HepG2 (cell line): Measurements from ENCODE around the gene HIVEP2. TPM values are rescaled to one million over a fixed set of nuclear protein-coding genes. Genes with fewer than 3 reads are reported as not detected.
A peak's percentile ranks its signal among the peaks of the same experiment; 100 is the strongest.

Experiments used
- ARHGAP35 ChIP-seq: sonication (generic); formaldehyde crosslinking; IDR thresholded peaks from 2 replicates; pipeline ENCODE4 v1.9.0; 2022; ENCODE audit warnings: mild to moderate bottlenecking, inconsistent platforms, moderate library complexity, missing genetic modification reagents, borderline replicate concordance
- CHD4 ChIP-seq: fragments of 200-600 bp; sonication (generic); IDR thresholded peaks from 2 replicates; pipeline ENCODE4 v1.7.0; 2017; ENCODE audit warnings: mild to moderate bottlenecking, low read length, borderline replicate concordance
- GABPA ChIP-seq, 2 experiments: IDR thresholded peaks; 2 replicates each; pipeline ENCODE4 v1.6.1; 2011 to 2016; ENCODE audit warnings: low read depth in 2 of 2, low read length in 1 of 2, missing biosample characterization in 1 of 2, missing genetic modification characterization in 1 of 2
- GLI4 ChIP-seq: sonication (generic); formaldehyde crosslinking; IDR thresholded peaks from 2 replicates; pipeline ENCODE4 v1.5.1; 2020; ENCODE audit warnings: missing genetic modification reagents, mild to moderate bottlenecking, moderate library complexity, borderline replicate concordance
- HNRNPLL ChIP-seq: fragments of 200-400 bp; formaldehyde crosslinking; IDR thresholded peaks from 2 replicates; pipeline ENCODE4 v1.6.1; 2017; ENCODE audit warnings: mild to moderate bottlenecking, low read depth, low read length; ENCODE audit not compliant: poor library complexity, severe bottlenecking
- MAF1 ChIP-seq: sonication (generic); formaldehyde crosslinking; IDR thresholded peaks from 2 replicates; pipeline ENCODE4 v1.5.0; 2020; ENCODE audit warnings: missing genetic modification reagents, borderline replicate concordance
- NCOR1 ChIP-seq: fragments of 200-600 bp; sonication (generic); IDR thresholded peaks from 2 replicates; pipeline ENCODE4 v1.7.0; 2017; ENCODE audit warnings: antibody characterized with exemption, low read length, borderline replicate concordance
- NR2F6 ChIP-seq, 2 experiments: IDR thresholded peaks; 2 replicates each; pipeline ENCODE4 v1.6.1; 2016; ENCODE audit warnings: antibody characterized with exemption in 1 of 2, mild to moderate bottlenecking in 1 of 2
- PHF8 ChIP-seq: sonication (generic); formaldehyde crosslinking; IDR thresholded peaks from 2 replicates; pipeline ENCODE4 v1.5.0; 2020; ENCODE audit warnings: missing genetic modification reagents
- STAT5B ChIP-seq: sonication (generic); formaldehyde crosslinking; IDR thresholded peaks from 2 replicates; pipeline ENCODE4 v1.4.0; 2020; ENCODE audit warnings: missing genetic modification reagents
- ZEB1 ChIP-seq: IDR thresholded peaks from 2 replicates; pipeline ENCODE4 v1.6.1; 2012; ENCODE audit warnings: mild to moderate bottlenecking, low read depth, inconsistent platforms; ENCODE audit not compliant: insufficient replicate concordance
- ZNF274 ChIP-seq: sonication (generic); formaldehyde crosslinking; IDR thresholded peaks from 2 replicates; pipeline ENCODE4 v1.5.1; 2020; ENCODE audit warnings: mild to moderate bottlenecking, missing genetic modification reagents
- polyA plus RNA-seq, 8 experiments: library from polyadenylated mRNA; depleted of rRNA in 3 of 8; stranded (reverse) in 7 of 8; unstranded in 1 of 8; fragments of >200 nt; fragmentation: Illumina TruSeq in 4 of 8; extraction: Trizol in 4 of 8; gene quantifications; 2 replicates each; pipeline versions ENCODE4 v1.2.1 to v1.2.3, GENCODE V29; 2011 to 2016; ENCODE audit warnings: low read depth in 4 of 8, missing spikeins in 1 of 8, mixed read lengths in 1 of 8; ENCODE audit not compliant: insufficient read depth in 1 of 8
- total RNA-seq, 5 experiments: library from RNA; depleted of rRNA; stranded (reverse); fragments of >200 nt; fragmentation: Illumina TruSeq; extraction: Trizol; gene quantifications; 2 replicates each; pipeline ENCODE4 v1.2.3, GENCODE V29; 2016; ENCODE audit warnings: low read depth in 1 of 5
- TF ChIP-seq, protein P1 (sequence below): fragments of 450-650 bp; IDR thresholded peaks from 2 replicates; pipeline ENCODE4 v1.6.1; 2017; ENCODE audit warnings: mild to moderate bottlenecking
- TF ChIP-seq, protein P2 (sequence below): sonication (generic); formaldehyde crosslinking; IDR thresholded peaks from 2 replicates; pipeline ENCODE4 v1.8.1; 2022; ENCODE audit warnings: low read depth, mild to moderate bottlenecking, missing genetic modification reagents
- TF ChIP-seq, protein P3 (sequence below): sonication (generic); formaldehyde crosslinking; IDR thresholded peaks from 2 replicates; pipeline ENCODE4 v1.4.0; 2020; ENCODE audit warnings: missing genetic modification reagents, borderline replicate concordance
- TF ChIP-seq, protein P4 (sequence below): sonication (generic); formaldehyde crosslinking; IDR thresholded peaks from 2 replicates; pipeline ENCODE4 v1.8.1; 2023; ENCODE audit warnings: mild to moderate bottlenecking, missing genetic modification reagents, borderline replicate concordance
- TF ChIP-seq, protein P5 (sequence below): sonication (generic); formaldehyde crosslinking; IDR thresholded peaks from 2 replicates; pipeline ENCODE4 v1.4.0; 2020; ENCODE audit warnings: missing genetic modification reagents

Gene HIVEP2
- total and polyA plus RNA-seq, 2 of the 13 experiments (the other 11 are each of a cell fraction or from before 2014, with no cell fraction given): 3.4 to 12.9 TPM

DNA sequence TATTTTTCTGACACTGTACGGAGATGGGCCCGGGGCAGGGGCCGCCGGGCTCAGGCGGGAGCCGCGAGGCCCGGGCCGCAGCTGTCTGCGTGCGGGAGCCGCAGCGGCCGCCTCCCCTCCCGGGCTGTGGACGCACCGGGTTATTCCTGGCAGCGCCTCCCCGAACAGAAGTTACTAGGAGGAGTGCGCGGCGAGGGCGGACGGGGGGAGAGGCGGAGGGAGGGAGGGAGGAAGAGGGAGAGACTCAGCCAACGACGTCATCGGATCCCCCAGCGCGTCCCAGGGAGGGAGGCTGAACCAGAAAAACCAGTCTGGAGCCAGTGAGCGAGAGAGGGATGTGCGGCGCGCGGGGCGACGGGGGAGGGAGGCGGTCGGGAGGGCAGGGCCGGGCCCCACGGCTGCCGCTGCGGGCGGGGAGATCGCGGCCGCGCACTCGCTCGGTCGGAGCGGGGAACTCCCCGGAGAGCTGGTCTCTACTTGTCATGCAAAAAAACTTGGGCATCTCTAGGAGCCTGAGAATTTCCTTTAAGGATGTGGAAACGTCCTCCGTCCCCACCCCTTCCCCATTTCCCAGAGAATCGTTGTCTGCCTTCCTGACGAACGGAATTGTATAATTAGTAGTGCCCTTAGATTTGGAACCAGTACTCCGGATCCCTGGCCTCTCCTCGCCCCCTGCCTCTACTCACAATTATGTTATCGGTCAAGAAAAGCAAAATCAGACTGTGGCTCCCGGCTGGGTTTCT lies 1.4 kb upstream of the HIVEP2 start (continued):
- TF ChIP-seq GABPA (IDR thresholded peaks at IDR 0.05; ENCODE audit: low read depth, low read length) (no peak), GABPA (CRISPR knock-in tag; IDR thresholded peaks at IDR 0.05; ENCODE audit: low read depth) (peak; percentile 34; the same call in 1 of the 2 replicates), STAT5B (CRISPR knock-in tag) (no peak), GLI4 (CRISPR knock-in tag) (no peak), ZNF274 (CRISPR knock-in tag) (no peak), ZEB1 (no peak), NR2F6 (IDR thresholded peaks at IDR 0.05) (no peak), NR2F6 (CRISPR knock-in tag; IDR thresholded peaks at IDR 0.05) (no peak; the same call in 1 of the 2 replicates), HNRNPLL (peak; percentile 92), NCOR1 (no peak), PHF8 (CRISPR knock-in tag) (no peak; the same call in 1 of the 2 replicates), ARHGAP35 (no peak), MAF1 (CRISPR knock-in tag) (no peak; the same call in 1 of the 2 replicates), CHD4 (no peak)
- TF ChIP-seq, protein P1, sequence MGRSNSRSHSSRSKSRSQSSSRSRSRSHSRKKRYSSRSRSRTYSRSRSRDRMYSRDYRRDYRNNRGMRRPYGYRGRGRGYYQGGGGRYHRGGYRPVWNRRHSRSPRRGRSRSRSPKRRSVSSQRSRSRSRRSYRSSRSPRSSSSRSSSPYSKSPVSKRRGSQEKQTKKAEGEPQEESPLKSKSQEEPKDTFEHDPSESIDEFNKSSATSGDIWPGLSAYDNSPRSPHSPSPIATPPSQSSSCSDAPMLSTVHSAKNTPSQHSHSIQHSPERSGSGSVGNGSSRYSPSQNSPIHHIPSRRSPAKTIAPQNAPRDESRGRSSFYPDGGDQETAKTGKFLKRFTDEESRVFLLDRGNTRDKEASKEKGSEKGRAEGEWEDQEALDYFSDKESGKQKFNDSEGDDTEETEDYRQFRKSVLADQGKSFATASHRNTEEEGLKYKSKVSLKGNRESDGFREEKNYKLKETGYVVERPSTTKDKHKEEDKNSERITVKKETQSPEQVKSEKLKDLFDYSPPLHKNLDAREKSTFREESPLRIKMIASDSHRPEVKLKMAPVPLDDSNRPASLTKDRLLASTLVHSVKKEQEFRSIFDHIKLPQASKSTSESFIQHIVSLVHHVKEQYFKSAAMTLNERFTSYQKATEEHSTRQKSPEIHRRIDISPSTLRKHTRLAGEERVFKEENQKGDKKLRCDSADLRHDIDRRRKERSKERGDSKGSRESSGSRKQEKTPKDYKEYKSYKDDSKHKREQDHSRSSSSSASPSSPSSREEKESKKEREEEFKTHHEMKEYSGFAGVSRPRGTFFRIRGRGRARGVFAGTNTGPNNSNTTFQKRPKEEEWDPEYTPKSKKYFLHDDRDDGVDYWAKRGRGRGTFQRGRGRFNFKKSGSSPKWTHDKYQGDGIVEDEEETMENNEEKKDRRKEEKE: no peak
- TF ChIP-seq, protein P2, sequence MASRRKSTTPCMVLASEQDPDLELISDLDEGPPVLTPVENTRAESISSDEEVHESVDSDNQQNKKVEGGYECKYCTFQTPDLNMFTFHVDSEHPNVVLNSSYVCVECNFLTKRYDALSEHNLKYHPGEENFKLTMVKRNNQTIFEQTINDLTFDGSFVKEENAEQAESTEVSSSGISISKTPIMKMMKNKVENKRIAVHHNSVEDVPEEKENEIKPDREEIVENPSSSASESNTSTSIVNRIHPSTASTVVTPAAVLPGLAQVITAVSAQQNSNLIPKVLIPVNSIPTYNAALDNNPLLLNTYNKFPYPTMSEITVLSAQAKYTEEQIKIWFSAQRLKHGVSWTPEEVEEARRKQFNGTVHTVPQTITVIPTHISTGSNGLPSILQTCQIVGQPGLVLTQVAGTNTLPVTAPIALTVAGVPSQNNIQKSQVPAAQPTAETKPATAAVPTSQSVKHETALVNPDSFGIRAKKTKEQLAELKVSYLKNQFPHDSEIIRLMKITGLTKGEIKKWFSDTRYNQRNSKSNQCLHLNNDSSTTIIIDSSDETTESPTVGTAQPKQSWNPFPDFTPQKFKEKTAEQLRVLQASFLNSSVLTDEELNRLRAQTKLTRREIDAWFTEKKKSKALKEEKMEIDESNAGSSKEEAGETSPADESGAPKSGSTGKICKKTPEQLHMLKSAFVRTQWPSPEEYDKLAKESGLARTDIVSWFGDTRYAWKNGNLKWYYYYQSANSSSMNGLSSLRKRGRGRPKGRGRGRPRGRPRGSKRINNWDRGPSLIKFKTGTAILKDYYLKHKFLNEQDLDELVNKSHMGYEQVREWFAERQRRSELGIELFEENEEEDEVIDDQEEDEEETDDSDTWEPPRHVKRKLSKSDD (CRISPR knock-in tag): peak; percentile 63; the same call in 1 of the 2 replicates
- TF ChIP-seq, protein P3, sequence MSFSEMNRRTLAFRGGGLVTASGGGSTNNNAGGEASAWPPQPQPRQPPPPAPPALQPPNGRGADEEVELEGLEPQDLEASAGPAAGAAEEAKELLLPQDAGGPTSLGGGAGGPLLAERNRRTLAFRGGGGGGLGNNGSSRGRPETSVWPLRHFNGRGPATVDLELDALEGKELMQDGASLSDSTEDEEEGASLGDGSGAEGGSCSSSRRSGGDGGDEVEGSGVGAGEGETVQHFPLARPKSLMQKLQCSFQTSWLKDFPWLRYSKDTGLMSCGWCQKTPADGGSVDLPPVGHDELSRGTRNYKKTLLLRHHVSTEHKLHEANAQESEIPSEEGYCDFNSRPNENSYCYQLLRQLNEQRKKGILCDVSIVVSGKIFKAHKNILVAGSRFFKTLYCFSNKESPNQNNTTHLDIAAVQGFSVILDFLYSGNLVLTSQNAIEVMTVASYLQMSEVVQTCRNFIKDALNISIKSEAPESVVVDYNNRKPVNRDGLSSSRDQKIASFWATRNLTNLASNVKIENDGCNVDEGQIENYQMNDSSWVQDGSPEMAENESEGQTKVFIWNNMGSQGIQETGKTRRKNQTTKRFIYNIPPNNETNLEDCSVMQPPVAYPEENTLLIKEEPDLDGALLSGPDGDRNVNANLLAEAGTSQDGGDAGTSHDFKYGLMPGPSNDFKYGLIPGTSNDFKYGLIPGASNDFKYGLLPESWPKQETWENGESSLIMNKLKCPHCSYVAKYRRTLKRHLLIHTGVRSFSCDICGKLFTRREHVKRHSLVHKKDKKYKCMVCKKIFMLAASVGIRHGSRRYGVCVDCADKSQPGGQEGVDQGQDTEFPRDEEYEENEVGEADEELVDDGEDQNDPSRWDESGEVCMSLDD: no peak
- TF ChIP-seq, protein P4, sequence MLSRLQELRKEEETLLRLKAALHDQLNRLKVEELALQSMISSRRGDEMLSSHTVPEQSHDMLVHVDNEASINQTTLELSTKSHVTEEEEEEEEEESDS (CRISPR knock-in tag): no peak
- TF ChIP-seq, protein P5, sequence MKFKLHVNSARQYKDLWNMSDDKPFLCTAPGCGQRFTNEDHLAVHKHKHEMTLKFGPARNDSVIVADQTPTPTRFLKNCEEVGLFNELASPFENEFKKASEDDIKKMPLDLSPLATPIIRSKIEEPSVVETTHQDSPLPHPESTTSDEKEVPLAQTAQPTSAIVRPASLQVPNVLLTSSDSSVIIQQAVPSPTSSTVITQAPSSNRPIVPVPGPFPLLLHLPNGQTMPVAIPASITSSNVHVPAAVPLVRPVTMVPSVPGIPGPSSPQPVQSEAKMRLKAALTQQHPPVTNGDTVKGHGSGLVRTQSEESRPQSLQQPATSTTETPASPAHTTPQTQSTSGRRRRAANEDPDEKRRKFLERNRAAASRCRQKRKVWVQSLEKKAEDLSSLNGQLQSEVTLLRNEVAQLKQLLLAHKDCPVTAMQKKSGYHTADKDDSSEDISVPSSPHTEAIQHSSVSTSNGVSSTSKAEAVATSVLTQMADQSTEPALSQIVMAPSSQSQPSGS (CRISPR knock-in tag): no peak
